ENCODE data around the gene ENTR1. TPM values are rescaled to one million over a fixed set of nuclear protein-coding genes. Genes with fewer than 3 reads are reported as not detected.
A peak's percentile ranks its signal among the peaks of the same experiment; 100 is the strongest.

ENTR1 gene
- total and polyA plus RNA-seq, 2 of the 13 experiments (the other 11 are each of a cell fraction or from before 2014, with no cell fraction given) = 70.1 to 76.4 TPM

- DNase-seq (ENCODE audit: low spot score) (no peak), ATAC-seq (no peak), FAIRE-seq (no peak)
- CTCF ChIA-PET (ENCODE audit: low intra/inter-chr PET ratio, low total read pairs) = no interaction called here
- BruUV-seq (replicated peaks) = no TSS peak
- H3K9ac ChIP-seq (ENCODE audit: insufficient read depth, low read depth, low read length) = no peak overlapping the region
- H3K4me3 ChIP-seq (replicated peaks in 1 of 3; ENCODE audit: insufficient read depth in 1 of 3, low read depth in 2 of 3, low read length in 3 of 3) = no peak overlapping the region
- in situ Hi-C loops (cut with HindIII; ENCODE audit: extremely low pct_ligation_motif_present, low pct_unique_long_range_greater_than_20kb) (no loop called here), intact Hi-C loops (cut with micrococcal nuclease; ENCODE audit: unreplicated experiment) (no loop called here)
- H3K4me2 ChIP-seq (ENCODE audit: low read depth, low read length) = no peak overlapping the region
- no peaks in the 10 kb centered on the region for H4K20me1 ChIP-seq (ENCODE audit: insufficient read depth, low read length)
- H3K27ac ChIP-seq (ENCODE audit: extremely low read length, insufficient read depth, low read length) = no peak overlapping the region
- 95% methylated on average over 12 of the region's 18 CpGs for WGBS (ENCODE audit: low lambda C conversion rate)
- H3K36me3 ChIP-seq (replicated peaks in 1 of 2; ENCODE audit: control insufficient read depth in 1 of 2, insufficient read depth in 2 of 2, low read length in 2 of 2) = peaks cover 18 to 28% of the 10 kb centered on the region in 2 experiments; a peak in 3 of 5 replicates
- POLR2A ChIA-PET = no interaction called here
- H3K27me3 ChIP-seq (ENCODE audit: control insufficient read depth in 1 of 2, insufficient read depth in 2 of 2, low read length in 2 of 2) = no peaks in the 10 kb centered on the region
- TF ChIP-seq ZNF691 (CRISPR knock-in tag; IDR thresholded peaks at IDR 0.05; ENCODE audit: borderline replicate concordance, low read depth) (no peak), ATRX (CRISPR knock-in tag; IDR thresholded peaks at IDR 0.05; ENCODE audit: borderline replicate concordance) (no peak)
- H3K79me2 ChIP-seq (ENCODE audit: insufficient read depth, low read length) = no peaks in the 10 kb centered on the region
- peaks cover 10% of the 10 kb centered on the region for H3K4me1 ChIP-seq (ENCODE audit: insufficient read depth, low read length)
- H3K9me3 ChIP-seq (ENCODE audit: low read length) = no peaks in the 10 kb centered on the region
- H2AFZ ChIP-seq (ENCODE audit: low read length) = no peak overlapping the region
Observed at GRCh38 chr9:136379003-136379287, 31.5 kb downstream of the ENTR1 start.

- Histone ChIP-seq H2AFZ (ENCODE audit: low read length) (no peak overlapping the region), H3K79me2 (ENCODE audit: insufficient read depth, low read length) (no peaks in the 10 kb centered on the region), H3K36me3 (replicated peaks in 1 of 2; ENCODE audit: control insufficient read depth in 1 of 2, insufficient read depth in 2 of 2, low read length in 2 of 2) (peaks cover 16 to 25% of the 10 kb centered on the region in 2 experiments; a peak in 3 of 5 replicates), H3K27ac (ENCODE audit: extremely low read length, insufficient read depth, low read length) (no peak overlapping the region), H4K20me1 (ENCODE audit: insufficient read depth, low read length) (no peaks in the 10 kb centered on the region), H3K9me3 (ENCODE audit: low read length) (no peaks in the 10 kb centered on the region), H3K9ac (ENCODE audit: insufficient read depth, low read depth, low read length) (no peak overlapping the region), H3K4me2 (ENCODE audit: low read depth, low read length) (no peak overlapping the region), H3K4me1 (ENCODE audit: insufficient read depth, low read length) (peaks cover 14% of the 10 kb centered on the region), H3K4me3 (replicated peaks in 1 of 3; ENCODE audit: insufficient read depth in 1 of 3, low read depth in 2 of 3, low read length in 3 of 3) (no peak overlapping the region), H3K27me3 (ENCODE audit: control insufficient read depth in 1 of 2, insufficient read depth in 2 of 2, low read length in 2 of 2) (no peaks in the 10 kb centered on the region; a peak in 1 of 5 replicates)
- WGBS (ENCODE audit: low lambda C conversion rate) = 93% methylated on average over 17 of the region's 28 CpGs
- ChIA-PET POLR2A (no interaction called here), CTCF (ENCODE audit: low intra/inter-chr PET ratio, low total read pairs) (no interaction called here)
- peak; percentile 36 for TF ChIP-seq AGO2 (optimal IDR thresholded peaks at IDR 0.05; ENCODE audit: low read depth, low read length)
- TF ChIP-seq MXI1 (IDR thresholded peaks at IDR 0.05; ENCODE audit: borderline replicate concordance, low read depth, low read length) = no peak
- TF ChIP-seq ZFX (CRISPR knock-in tag; IDR thresholded peaks at IDR 0.05; ENCODE audit: low read depth) = 0 out of 2 replicates have a peak, but pooled peaks have one; percentile 10
- ATAC-seq (no peak), FAIRE-seq (no peak), DNase-seq (ENCODE audit: low spot score) (no peak)
- no TSS peak for BruUV-seq (replicated peaks)
- in situ Hi-C loops (cut with HindIII; ENCODE audit: extremely low pct_ligation_motif_present, low pct_unique_long_range_greater_than_20kb) (no loop called here), intact Hi-C loops (cut with micrococcal nuclease; ENCODE audit: unreplicated experiment) (no loop called here)
Observed at GRCh38 chr9:136378170-136379002, 32.0 kb downstream of the ENTR1 start.

Data from HepG2 (cell line).